GM23248 (cell line): ENCODE data around the gene CRY2.

Experiments
- EZH2 ChIP-seq: fragments of 200-600 bp; sonication (generic); IDR thresholded peaks from 2 replicates; pipeline ENCODE4 v1.6.1; 2018; ENCODE audit warnings: antibody characterized with exemption, mild to moderate bottlenecking; ENCODE audit not compliant: insufficient read depth, poor library complexity, severe bottlenecking
- EZH2phosphoT487 ChIP-seq: fragments of 200-600 bp; sonication (generic); IDR thresholded peaks from 2 replicates; pipeline ENCODE4 v1.6.1; 2018; ENCODE audit warnings: antibody characterized with exemption, moderate library complexity, mild to moderate bottlenecking, low read depth; ENCODE audit not compliant: insufficient read depth

- no peak for TF ChIP-seq EZH2
- TF ChIP-seq EZH2phosphoT487, result no peak
Observed at GRCh38 chr11:45926536-45927331, 79.5 kb downstream of the CRY2 start.
